HG03103 (cell line): ENCODE measurements around the gene OR7A10.

Source experiments
- ATAC-seq: cut with Tn5 transposase; IDR thresholded peaks from one replicate; pipeline ENCODE4 v1.9.1; 2021; ENCODE audit warnings: low read depth; ENCODE audit not compliant: unreplicated experiment

The OR7A10 gene

GRCh38 chr19:14848822-14849221 is at the start of gene OR7A10:
OR7A10 (minus strand) TSS chr19:14848922; CDS start chr19:14841877, 7,045 bp downstream.
- ATAC-seq: no peak

- no peak for ATAC-seq
Measured at GRCh38 chr19:14890643-14891379, 42.1 kb upstream of the OR7A10 start.

GRCh38 chr19:14889994-14890642 is 41.4 kb upstream of the OR7A10 start:
- ATAC-seq: no peak

- ATAC-seq: no peak
Measured at GRCh38 chr19:14886032-14886431, 37.3 kb upstream of the OR7A10 start, which contains the start of gene OR7A17. OR7A17 (minus strand) TSS chr19:14886132; CDS start chr19:14881355, 4,777 bp downstream.

- ATAC-seq: no peak
Measured at GRCh38 chr19:14871619-14872230, 23.0 kb upstream of the OR7A10 start.

- ATAC-seq: no peak
Measured at GRCh38 chr19:14868497-14868896, 19.8 kb upstream of the OR7A10 start.

- ATAC-seq: no peak
Measured at GRCh38 chr19:14843578-14843977, 5.1 kb downstream of the OR7A10 start.

GRCh38 chr19:14843169-14843568 is 5.6 kb downstream of the OR7A10 start:
- no peak for ATAC-seq

- ATAC-seq: no peak
Measured at GRCh38 chr19:14840206-14840605, 8.5 kb downstream of the OR7A10 start.

- ATAC-seq: no peak
Measured at GRCh38 chr19:14837391-14837790, 11.3 kb downstream of the OR7A10 start.

GRCh38 chr19:14835011-14835410 is 13.7 kb downstream of the OR7A10 start, which contains the start of the genes OR7A5 and OR7C1:
OR7A5 (minus strand) TSS chr19:14835185; CDS start chr19:14828241, 6,944 bp downstream.
OR7C1 (minus strand) TSS chr19:14835185; CDS start chr19:14800136, 35,049 bp downstream.
- ATAC-seq: no peak

GRCh38 chr19:14830702-14831101 is 18.0 kb downstream of the OR7A10 start:
- no peak for ATAC-seq

GRCh38 chr19:14826006-14826405 is 22.7 kb downstream of the OR7A10 start:
- ATAC-seq: no peak

GRCh38 chr19:14821937-14822336 is 26.8 kb downstream of the OR7A10 start:
- ATAC-seq: no peak

- no peak for ATAC-seq
Measured at GRCh38 chr19:14818588-14818987, 30.1 kb downstream of the OR7A10 start.

- ATAC-seq: no peak
Measured at GRCh38 chr19:14817052-14817451, 31.7 kb downstream of the OR7A10 start.

GRCh38 chr19:14814982-14815652 is 33.6 kb downstream of the OR7A10 start:
- no peak for ATAC-seq

- no peak for ATAC-seq
Measured at GRCh38 chr19:14809272-14810057, 39.3 kb downstream of the OR7A10 start.

- ATAC-seq: no peak
Measured at GRCh38 chr19:14804765-14805164, 44.0 kb downstream of the OR7A10 start.

- ATAC-seq: no peak
Measured at GRCh38 chr19:14798760-14799159, 50.0 kb downstream of the OR7A10 start.
